Naive thymus-derived CD4-positive, alpha-beta T cell (primary cell): ENCODE measurements around the gene AMHR2. TPM values are rescaled to one million over a fixed set of nuclear protein-coding genes. Genes with fewer than 3 reads are reported as not detected.

ENCODE experiments used
- ATAC-seq: fragments of 150-1000 bp; cut with Tn5 transposase; 2 replicates; pipeline ENCODE4 v1.10.0; 2021; ENCODE audit warnings: mild to moderate bottlenecking, moderate library complexity
- CTCF ChIA-PET: fragments of 350-600 bp; sonication (Branson Sonifier 250); formaldehyde crosslinking; loops from one replicate; lab custom pipeline; 2021; ENCODE audit warnings: antibody characterized with exemption; lab: Charles Lee
- POLR2A ChIA-PET: fragments of 350-600 bp; sonication (Branson Sonifier 250); formaldehyde crosslinking; loops from one replicate; lab custom pipeline; 2021; ENCODE audit warnings: antibody characterized with exemption, inconsistent platforms; lab: Charles Lee
- DNase-seq, 9 donors: peaks; one replicate each; pipeline versions ENCODE4 v3.0.0 to v3.0.0-alpha.2; 2020 to 2022; ENCODE audit warnings: mixed read lengths in 1 of 9
- H3K27ac ChIP-seq: one replicate; pipeline ENCODE4 v1.7.0; 2013; ENCODE audit warnings: mild to moderate bottlenecking, low read depth, low read length, moderate library complexity
- H3K27me3 ChIP-seq, 2 donors: one replicate each; pipeline ENCODE4 v1.7.0; 2013; ENCODE audit warnings: low read length in 2 of 2, mild to moderate bottlenecking in 2 of 2, moderate library complexity in 2 of 2; ENCODE audit not compliant: control insufficient read depth in 2 of 2, insufficient read depth in 2 of 2
- H3K36me3 ChIP-seq, 3 experiments: 1 replicate in 2 of 3; 2 replicates in 1 of 3; pipeline ENCODE4 v1.7.0; 2013; ENCODE audit warnings: low read length in 3 of 3, mild to moderate bottlenecking in 3 of 3, moderate library complexity in 1 of 3; ENCODE audit not compliant: insufficient read depth in 3 of 3, control insufficient read depth in 2 of 3
- H3K4me1 ChIP-seq, 2 donors: one replicate each; pipeline ENCODE4 v1.7.0; 2013; ENCODE audit warnings: low read length in 2 of 2, mild to moderate bottlenecking in 2 of 2, moderate library complexity in 1 of 2; ENCODE audit not compliant: control insufficient read depth in 2 of 2, insufficient read depth in 2 of 2
- H3K4me3 ChIP-seq: 2 replicates; pipeline ENCODE4 v1.7.0; 2013; ENCODE audit warnings: mild to moderate bottlenecking, low read length
- H3K9me3 ChIP-seq, 3 experiments: 1 replicate in 2 of 3; 2 replicates in 1 of 3; pipeline ENCODE4 v1.7.0; 2013; ENCODE audit warnings: low read length in 3 of 3; ENCODE audit not compliant: control insufficient read depth in 2 of 3
- H3K27ac Mint-ChIP-seq, 9 donors: one replicate each; pipeline ENCODE4 v1.8.0; 2020 to 2022; ENCODE audit warnings: mixed read lengths in 9 of 9, mild to moderate bottlenecking in 8 of 9, moderate library complexity in 5 of 9, inconsistent platforms in 2 of 9
- H3K27me3 Mint-ChIP-seq, 5 donors: one replicate each; pipeline ENCODE4 v1.8.0; 2021 to 2022; ENCODE audit warnings: mixed read lengths in 5 of 5, mild to moderate bottlenecking in 1 of 5
- H3K36me3 Mint-ChIP-seq, 5 donors: one replicate each; pipeline ENCODE4 v1.8.0; 2020 to 2022; ENCODE audit warnings: mixed read lengths in 5 of 5, mild to moderate bottlenecking in 3 of 5, inconsistent platforms in 1 of 5
- H3K4me1 Mint-ChIP-seq, 7 donors: one replicate each; pipeline ENCODE4 v1.8.0; 2020 to 2022; ENCODE audit warnings: mixed read lengths in 7 of 7, mild to moderate bottlenecking in 3 of 7, inconsistent platforms in 1 of 7
- H3K4me3 Mint-ChIP-seq, 10 donors: one replicate each; pipeline ENCODE4 v1.8.0; 2020 to 2022; ENCODE audit warnings: mild to moderate bottlenecking in 10 of 10, mixed read lengths in 10 of 10, moderate library complexity in 6 of 10, inconsistent platforms in 2 of 10
- H3K9me3 Mint-ChIP-seq, 11 donors: one replicate each; pipeline ENCODE4 v1.8.0; 2020 to 2022; ENCODE audit warnings: mixed read lengths in 11 of 11, mild to moderate bottlenecking in 4 of 11, inconsistent platforms in 1 of 11, moderate library complexity in 1 of 11
- intact Hi-C, 2 donors: fragments of 100-400 bp; cut with micrococcal nuclease; formaldehyde crosslinking; loops; one replicate each; pipeline ENCODE4 v1.15.1; 2023
- polyA plus RNA-seq, 2 donors: library from polyadenylated mRNA; unstranded; fragments of 300-500 nt; fragmentation: Illumina TruSeq; gene quantifications; one replicate each; pipeline ENCODE4 v1.2.3, GENCODE V29; 2021
- total RNA-seq, 6 experiments: library from RNA in 5 of 6; stranded (reverse) in 5 of 6; gene quantifications; 1 replicate in 5 of 6; 2 replicates in 1 of 6; pipeline ENCODE4 v1.2.3 and lab custom pipeline; 2021 to 2026

AMHR2 gene
- total and polyA plus RNA-seq, 7 experiments from 2014 or later: not detected

GRCh38 chr12:53459097-53459496, 35.4 kb downstream of the AMHR2 start:
- H3K9me3 Mint-ChIP-seq: no peaks in the 10 kb centered on the region
- no peaks in the 10 kb centered on the region for H3K27me3 ChIP-seq
- peaks cover 15 to 55% (median 48%) of the 10 kb centered on the region in 5 donors for H3K36me3 Mint-ChIP-seq
- no peaks in the 10 kb centered on the region for H3K9me3 ChIP-seq
- DNase-seq (no peak), ATAC-seq (no peak)
- intact Hi-C loops: loop anchor here in 1 of 2 donors (2.0 kb wide), 1 partner anchor 14 kb away; no protein-coding TSS in a partner anchor
- H3K36me3 ChIP-seq: peaks cover 69 to 98% (median 91%) of the 10 kb centered on the region in 3 experiments
- peaks cover 4 to 8% of the 10 kb centered on the region in 2 donors for H3K4me1 ChIP-seq
- CTCF ChIA-PET: interaction anchor here (1.4 kb wide), 1 partner anchor 35 kb away, joined by 4 read pairs; no protein-coding TSS in a partner anchor
- peaks cover 27 to 63% (median 50%) of the 10 kb centered on the region in 7 donors for H3K4me1 Mint-ChIP-seq
- POLR2A ChIA-PET: interaction anchor here (0.7 kb wide), 1 partner anchor 13 kb away, joined by 4 read pairs; no protein-coding TSS in a partner anchor
- H3K4me3 ChIP-seq: no peak overlapping the region
- H3K27me3 Mint-ChIP-seq: no peaks in the 10 kb centered on the region
- no peak overlapping the region for H3K27ac ChIP-seq
- H3K27ac Mint-ChIP-seq: peak overlapping the region in 4 of 9 donors; percentile 51 to 80 (median 60)
- no peak overlapping the region for H3K4me3 Mint-ChIP-seq

GRCh38 chr12:53461059-53461458, 37.4 kb downstream of the AMHR2 start:
- ChIA-PET POLR2A (interaction anchor here (1.0 to 1.1 kb wide), 2 partner anchors 13 to 38 kb away, joined by 3 to 4 read pairs; partner anchors contain the start of gene MAP3K12), CTCF (no interaction called here)
- Mint-ChIP-seq H3K4me1 (peaks cover 27 to 54% (median 42%) of the 10 kb centered on the region in 7 donors), H3K4me3 (no peak overlapping the region), H3K9me3 (no peaks in the 10 kb centered on the region), H3K36me3 (peaks cover 15 to 55% (median 40%) of the 10 kb centered on the region in 5 donors), H3K27ac (peak overlapping the region in 5 of 9 donors; percentile 27 to 75 (median 51)), H3K27me3 (no peaks in the 10 kb centered on the region)
- Histone ChIP-seq H3K4me1 (no peaks in the 10 kb centered on the region), H3K36me3 (peaks cover 73 to 98% (median 90%) of the 10 kb centered on the region in 3 experiments), H3K9me3 (no peaks in the 10 kb centered on the region), H3K27me3 (no peaks in the 10 kb centered on the region), H3K4me3 (no peak overlapping the region), H3K27ac (no peak overlapping the region)
- no peak for DNase-seq
- no peak for ATAC-seq
- intact Hi-C loops: no loop called here

GRCh38 chr12:53461591-53461990, 37.9 kb downstream of the AMHR2 start:
- Histone ChIP-seq H3K27me3 (no peaks in the 10 kb centered on the region), H3K27ac (no peak overlapping the region), H3K4me3 (no peak overlapping the region), H3K36me3 (peaks cover 76 to 98% (median 90%) of the 10 kb centered on the region in 3 experiments), H3K9me3 (no peaks in the 10 kb centered on the region), H3K4me1 (no peaks in the 10 kb centered on the region)
- DNase-seq (no peak), ATAC-seq (no peak)
- Mint-ChIP-seq H3K27me3 (no peaks in the 10 kb centered on the region), H3K4me3 (no peak overlapping the region), H3K27ac (peak overlapping the region in 2 of 9 donors; percentile 51 to 67), H3K36me3 (peaks cover 15 to 59% (median 45%) of the 10 kb centered on the region in 5 donors), H3K9me3 (no peaks in the 10 kb centered on the region), H3K4me1 (peaks cover 29 to 57% (median 47%) of the 10 kb centered on the region in 7 donors)
- ChIA-PET CTCF (no interaction called here), POLR2A (interaction anchor here (1.0 to 1.1 kb wide), 2 partner anchors 12 to 38 kb away, joined by 3 to 4 read pairs; partner anchors contain the start of gene MAP3K12)
- intact Hi-C loops: no loop called here

GRCh38 chr12:53462935-53463334, 39.3 kb downstream of the AMHR2 start:
- no peak overlapping the region for H3K4me3 Mint-ChIP-seq
- no peak overlapping the region for H3K27ac Mint-ChIP-seq
- H3K27me3 ChIP-seq: no peaks in the 10 kb centered on the region
- no peaks in the 10 kb centered on the region for H3K27me3 Mint-ChIP-seq
- H3K4me3 ChIP-seq: no peak overlapping the region
- H3K9me3 ChIP-seq: no peaks in the 10 kb centered on the region
- no peaks in the 10 kb centered on the region for H3K9me3 Mint-ChIP-seq
- CTCF ChIA-PET: no interaction called here
- peaks cover 15 to 66% (median 52%) of the 10 kb centered on the region in 5 donors for H3K36me3 Mint-ChIP-seq
- H3K36me3 ChIP-seq: peaks cover 76 to 98% (median 93%) of the 10 kb centered on the region in 3 experiments
- ATAC-seq: no peak
- H3K4me1 ChIP-seq: no peaks in the 10 kb centered on the region
- intact Hi-C loops: no loop called here
- DNase-seq: no peak
- H3K4me1 Mint-ChIP-seq: peaks cover 29 to 60% (median 54%) of the 10 kb centered on the region in 7 donors
- no peak overlapping the region for H3K27ac ChIP-seq
- POLR2A ChIA-PET: interaction anchor here (1.3 kb wide), 1 partner anchor 28 kb away, joined by 3 read pairs; no protein-coding TSS in a partner anchor

- Histone ChIP-seq H3K4me1 (no peaks in the 10 kb centered on the region), H3K36me3 (peaks cover 71 to 98% (median 98%) of the 10 kb centered on the region in 3 experiments), H3K27ac (peak overlapping the region; percentile 7), H3K4me3 (no peak overlapping the region), H3K9me3 (no peaks in the 10 kb centered on the region), H3K27me3 (no peaks in the 10 kb centered on the region)
- DNase-seq: no peak
- Mint-ChIP-seq H3K27ac (no peak overlapping the region), H3K27me3 (no peaks in the 10 kb centered on the region), H3K36me3 (peaks cover 19 to 72% (median 55%) of the 10 kb centered on the region in 5 donors), H3K9me3 (no peaks in the 10 kb centered on the region), H3K4me1 (peaks cover 29 to 58% (median 52%) of the 10 kb centered on the region in 7 donors), H3K4me3 (no peak overlapping the region)
- ChIA-PET CTCF (interaction anchor here (1.0 kb wide), 1 partner anchor 11 kb away, joined by 3 read pairs; no protein-coding TSS in a partner anchor), POLR2A (interaction anchor here (0.5 to 1.3 kb wide), 4 partner anchors 11 to 258 kb away, joined by 3 read pairs; no protein-coding TSS in a partner anchor)
- ATAC-seq: no peak
- intact Hi-C loops: no loop called here
Observed at GRCh38 chr12:53463802-53464560, 40.3 kb downstream of the AMHR2 start.

GRCh38 chr12:53464685-53465418, 41.2 kb downstream of the AMHR2 start:
- Mint-ChIP-seq H3K4me1 (peaks cover 26 to 53% (median 47%) of the 10 kb centered on the region in 7 donors), H3K27ac (peak overlapping the region in 6 of 9 donors; percentile 33 to 72 (median 47)), H3K27me3 (no peaks in the 10 kb centered on the region), H3K9me3 (no peaks in the 10 kb centered on the region), H3K4me3 (no peak overlapping the region), H3K36me3 (peaks cover 19 to 66% (median 51%) of the 10 kb centered on the region in 5 donors)
- Histone ChIP-seq H3K36me3 (peaks cover 66 to 99% (median 92%) of the 10 kb centered on the region in 3 experiments), H3K9me3 (no peaks in the 10 kb centered on the region), H3K27ac (peak overlapping the region; percentile 37), H3K4me3 (no peak overlapping the region), H3K4me1 (no peaks in the 10 kb centered on the region), H3K27me3 (no peaks in the 10 kb centered on the region)
- POLR2A ChIA-PET: interaction anchor here (1.2 kb wide), 1 partner anchor 12 kb away, joined by 3 read pairs; no protein-coding TSS in a partner anchor
- no peak for DNase-seq
- peak; percentile 13 for ATAC-seq
- intact Hi-C loops: no loop called here
- CTCF ChIA-PET: interaction anchor here (1.0 kb wide), 1 partner anchor 10 kb away, joined by 3 read pairs; no protein-coding TSS in a partner anchor
